Stimulated activated CD8-positive, alpha-beta memory T cell treated with anti-CD3 and anti-CD28 coated beads, Interleukin-4, amount 100 ng/mL, for 24 hours (primary cell): ENCODE measurements around the gene MAP3K7CL.

Experiments
- DNase-seq: peaks from one replicate; pipeline ENCODE4 v3.0.0-alpha.2; 2020; ENCODE audit warnings: low read depth

MAP3K7CL gene

DNA sequence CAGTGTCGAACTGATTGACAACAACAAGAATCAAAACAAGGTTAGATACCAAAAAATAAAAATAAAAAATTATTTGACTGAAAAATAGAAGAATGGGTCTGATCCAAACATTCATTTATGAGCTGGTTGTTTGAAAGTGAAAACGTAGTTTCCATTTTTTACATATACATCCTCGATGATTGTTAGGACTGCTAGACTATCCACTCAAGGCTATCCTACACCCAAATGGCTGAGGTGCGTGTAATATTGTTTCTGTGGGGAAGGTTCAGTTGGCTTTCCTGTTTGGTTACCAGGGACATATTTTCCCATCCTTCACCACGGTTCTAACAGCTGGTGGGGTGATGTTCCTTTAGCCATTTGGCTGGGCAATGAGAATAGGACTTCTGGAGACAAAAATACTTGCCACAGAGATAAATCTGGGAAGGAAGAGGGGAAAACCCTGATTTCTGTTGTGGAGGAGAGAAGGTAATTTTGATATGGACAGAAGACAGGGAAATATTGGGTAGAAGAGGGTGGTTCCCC lies 66.3 kb downstream of the MAP3K7CL start:
- DNase-seq, result no peak

DNA sequence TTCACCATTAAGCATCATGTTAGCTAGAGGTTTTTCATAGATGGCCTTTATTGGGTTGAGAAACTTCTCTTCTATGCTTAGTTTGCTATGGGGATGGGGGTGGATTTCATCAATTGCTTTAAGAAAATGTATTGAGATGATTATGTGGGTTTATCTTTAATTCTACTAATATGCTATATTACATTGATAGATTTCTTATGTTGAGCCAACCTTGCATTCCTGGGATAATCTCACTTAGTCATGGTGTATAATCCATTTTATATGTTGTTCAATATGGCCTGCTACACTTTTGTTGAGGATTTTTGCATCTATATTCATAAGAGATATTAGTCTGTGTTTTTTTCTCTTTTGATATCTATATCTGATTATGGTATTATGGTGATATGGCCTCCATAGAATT lies 70.7 kb downstream of the MAP3K7CL start:
- no peak for DNase-seq

DNA sequence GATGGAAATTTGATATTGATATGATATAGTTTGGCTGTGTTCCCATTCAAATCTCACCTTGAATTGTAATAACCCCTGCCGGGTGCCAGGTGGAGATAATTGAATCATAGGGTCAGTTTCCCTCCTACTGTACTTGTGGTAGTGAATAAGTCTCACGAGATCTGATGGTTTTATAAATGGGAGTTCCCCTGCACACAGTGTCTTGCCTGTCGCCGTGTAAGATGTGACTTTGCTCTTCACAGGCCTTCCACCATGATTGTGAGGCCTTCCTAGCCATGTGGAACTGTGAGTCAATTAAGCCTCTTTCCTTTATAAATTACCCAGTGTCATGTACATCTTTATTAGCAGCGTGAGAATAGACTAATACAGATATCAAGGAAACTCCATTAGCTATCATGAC lies 74.6 kb downstream of the MAP3K7CL start:
- no peak for DNase-seq

DNA sequence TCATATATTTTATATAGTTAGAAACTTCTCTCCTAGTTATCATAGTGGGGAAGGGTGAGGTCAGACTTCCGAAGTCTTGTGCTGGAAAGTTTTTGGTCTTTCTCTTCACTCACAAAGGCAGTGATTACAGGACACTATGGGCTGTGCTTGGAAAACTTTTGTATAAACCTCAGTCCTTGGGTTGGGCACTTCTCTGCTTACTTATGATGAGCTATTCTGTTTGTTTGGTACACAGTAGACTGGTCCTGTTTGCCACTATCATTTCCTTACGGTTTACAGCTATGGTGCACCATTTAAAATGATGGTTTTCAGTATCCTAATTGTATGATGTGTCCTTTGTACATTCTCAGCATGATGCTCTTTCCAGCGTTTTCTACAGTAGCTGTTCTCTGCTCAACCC lies 75.5 kb downstream of the MAP3K7CL start:
- no peak for DNase-seq

DNA sequence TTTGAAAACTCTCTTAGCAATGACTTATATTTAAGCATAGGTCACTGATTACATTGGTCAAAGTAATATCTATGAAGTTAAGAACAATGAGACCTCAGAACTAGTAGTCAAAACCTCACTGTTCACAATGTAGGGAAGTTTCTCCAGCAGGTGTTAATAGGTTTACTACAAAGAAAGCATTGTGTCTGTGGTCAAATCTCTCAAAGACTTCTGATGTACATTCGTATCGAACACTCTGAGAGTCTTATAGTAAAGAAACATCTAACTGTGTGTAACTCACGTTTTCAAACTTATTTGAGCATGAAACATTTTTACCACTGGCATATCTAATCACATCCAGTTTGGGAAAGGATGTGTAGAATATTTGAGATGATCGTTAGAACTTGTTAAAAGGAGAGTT lies 76.0 kb downstream of the MAP3K7CL start:
- DNase-seq, result no peak

DNA sequence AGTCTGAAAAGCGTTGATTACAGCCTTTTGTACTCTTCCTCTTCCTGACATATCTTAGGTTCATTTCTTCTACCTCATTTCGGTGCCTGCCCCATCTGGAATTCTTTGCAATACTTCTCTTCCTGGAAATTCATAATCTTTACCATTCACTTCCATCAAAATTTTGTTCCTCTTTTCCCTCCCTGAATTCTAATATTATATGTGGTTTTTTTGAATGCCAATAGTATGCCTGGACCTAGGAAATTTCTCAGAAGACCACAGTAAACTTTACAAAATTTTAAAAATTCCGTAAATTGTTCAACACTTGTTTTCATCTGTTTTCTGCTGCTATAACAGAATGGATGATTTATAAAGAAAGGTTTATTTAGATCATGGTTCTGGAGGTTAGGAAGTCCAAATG lies 76.8 kb downstream of the MAP3K7CL start:
- no peak for DNase-seq

DNA sequence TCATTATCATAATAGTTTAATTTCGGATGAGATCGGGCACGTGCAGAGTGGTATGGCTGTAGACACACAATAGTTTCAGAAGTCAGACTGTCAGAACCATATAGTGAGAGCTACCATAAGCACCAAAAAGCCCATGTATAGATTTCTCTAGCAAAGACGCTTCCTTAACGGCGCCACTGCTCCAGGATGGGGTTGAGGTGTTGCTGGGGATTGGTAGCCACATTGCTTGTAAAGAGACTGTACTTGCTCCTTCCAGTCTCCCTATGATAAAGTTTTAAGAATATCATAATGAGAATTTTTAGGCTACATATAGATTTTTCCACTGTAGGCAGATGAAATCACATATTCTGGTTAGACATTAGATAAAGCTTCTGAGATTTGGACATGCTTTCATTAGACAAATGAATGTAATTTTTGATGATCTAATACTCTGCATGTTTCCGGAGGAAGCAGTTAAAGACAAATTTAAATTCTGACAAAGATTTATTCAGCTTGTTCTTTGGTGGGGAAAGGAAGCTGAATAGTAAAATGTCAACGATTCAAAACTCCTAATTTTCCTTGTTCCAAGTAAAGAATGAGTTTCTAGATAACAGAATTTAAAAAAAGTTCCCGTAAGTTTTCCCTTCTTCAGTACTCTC lies 77.7 kb downstream of the MAP3K7CL start:
- no peak for DNase-seq

DNA sequence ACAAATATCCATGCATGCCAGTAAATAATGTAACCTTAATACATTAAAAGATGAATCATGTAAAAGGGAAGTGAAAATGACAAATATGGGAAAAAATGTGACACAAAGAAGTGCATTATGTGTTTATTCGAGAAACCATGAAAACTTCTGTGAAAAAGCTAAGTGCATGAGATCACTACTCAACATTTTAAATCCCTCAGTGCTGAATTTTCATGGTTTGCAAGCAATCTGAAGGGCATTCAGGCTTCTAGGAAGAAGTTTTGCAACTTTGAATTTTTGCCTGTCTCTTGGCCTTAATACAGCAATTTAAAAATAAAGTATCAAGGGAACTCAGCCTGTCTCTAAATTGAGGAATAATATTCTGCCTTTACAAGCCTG lies 78.2 kb downstream of the MAP3K7CL start:
- DNase-seq, result no peak

DNA sequence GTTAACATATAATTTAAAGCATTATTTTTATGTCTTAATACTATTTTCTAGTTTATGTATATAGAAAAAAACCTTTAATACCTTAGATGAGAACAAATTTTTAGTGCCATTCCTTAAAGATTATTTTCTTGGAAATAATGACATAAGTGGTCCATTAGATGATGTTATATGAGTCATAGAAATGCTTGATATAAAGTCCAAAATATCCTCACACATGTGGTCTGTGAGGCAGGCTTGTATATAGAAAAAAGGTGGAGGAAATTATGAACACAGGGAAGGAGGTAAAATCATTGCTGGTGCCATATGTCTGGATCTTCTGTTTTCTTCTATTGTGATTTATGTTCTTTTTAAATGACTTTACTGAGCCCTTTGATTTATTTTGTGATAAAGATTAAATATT lies 79.3 kb downstream of the MAP3K7CL start:
- no peak for DNase-seq

DNA sequence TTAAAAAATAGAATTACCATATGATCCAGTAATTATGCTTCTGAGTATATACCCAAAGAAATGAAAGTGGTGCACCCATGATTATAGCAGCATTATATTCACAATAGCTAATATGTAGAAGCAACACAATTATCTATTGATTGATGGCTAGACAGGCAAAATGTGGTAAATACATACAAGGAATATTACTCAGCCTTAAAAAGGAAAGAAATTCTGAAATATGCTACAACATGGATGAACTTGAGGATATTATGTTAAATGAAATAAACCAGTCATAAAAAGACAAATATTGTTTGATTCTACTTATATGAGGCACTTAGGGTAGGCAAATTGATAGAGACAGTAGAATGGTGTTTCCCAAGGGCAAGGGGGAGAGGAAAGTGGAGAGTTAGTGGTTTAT lies 80.8 kb downstream of the MAP3K7CL start:
- DNase-seq, result no peak

DNA sequence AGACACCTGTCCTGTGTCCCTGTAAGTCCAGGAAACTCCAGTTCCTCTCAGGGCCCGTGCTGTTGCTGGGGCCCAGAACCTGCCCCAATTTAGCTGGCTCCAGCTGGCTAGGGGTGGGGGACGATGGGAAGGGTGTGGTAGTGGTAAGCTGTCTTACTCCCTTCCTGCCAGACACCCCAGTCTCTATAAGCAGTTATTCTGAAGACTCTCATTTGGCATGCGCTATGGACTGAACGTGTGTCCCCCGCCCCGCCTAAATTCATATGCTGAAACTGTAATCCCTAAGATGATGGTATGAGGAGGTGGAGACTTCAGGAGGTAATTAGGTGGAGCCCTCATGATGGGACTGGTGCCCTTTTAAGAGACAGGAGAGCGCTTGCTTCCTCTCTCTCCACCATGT lies 82.0 kb downstream of the MAP3K7CL start:
- DNase-seq, result no peak

DNA sequence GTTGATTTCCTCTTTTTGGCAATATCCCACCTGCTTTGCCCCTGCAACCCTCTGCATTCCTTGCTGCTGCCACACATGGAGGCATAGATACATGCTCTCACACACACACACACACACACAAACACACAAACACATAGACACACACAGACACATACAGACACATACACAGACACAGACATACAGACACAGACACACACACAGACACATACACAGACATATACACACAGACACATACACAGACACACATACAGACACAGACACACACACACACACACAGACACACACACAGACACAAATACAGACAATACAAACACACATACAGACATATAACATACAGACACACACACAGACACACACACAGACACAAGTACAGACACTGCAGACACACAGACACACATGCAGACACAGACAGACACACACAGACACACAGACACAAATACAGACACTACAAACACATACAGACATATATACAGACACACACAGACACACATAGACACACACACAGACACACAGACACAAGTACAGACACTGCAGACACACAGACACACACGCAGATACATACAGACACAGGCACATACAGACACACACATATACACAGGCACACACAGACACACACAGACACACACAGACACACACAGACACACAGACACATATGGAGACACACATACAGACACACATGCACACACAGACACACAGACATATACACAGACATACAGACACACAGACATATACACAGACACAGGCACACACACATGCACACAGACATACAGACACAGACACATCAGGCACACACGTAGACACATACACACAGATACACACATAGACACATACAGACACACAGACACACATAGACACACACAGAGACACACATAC lies 83.3 kb downstream of the MAP3K7CL start:
- no peak for DNase-seq

DNA sequence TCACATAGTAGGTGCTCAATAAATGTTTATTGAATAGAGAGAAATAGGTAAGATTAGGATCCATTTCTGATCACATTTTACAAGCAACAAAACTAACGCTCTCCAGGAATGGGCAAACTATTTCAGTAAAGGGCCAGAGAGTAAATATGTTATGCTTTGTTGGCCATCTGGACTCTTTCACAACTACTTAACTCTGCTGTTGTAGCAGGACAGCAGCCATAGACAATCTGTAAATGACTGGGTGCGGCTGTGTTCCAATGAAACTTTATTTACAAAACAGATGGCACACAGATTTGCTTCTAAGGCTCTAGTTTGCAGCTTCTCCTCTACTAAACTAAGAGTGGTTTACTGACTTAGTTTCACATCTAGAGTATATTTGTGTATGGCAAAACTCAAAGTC lies 85.3 kb downstream of the MAP3K7CL start:
- no peak for DNase-seq

DNA sequence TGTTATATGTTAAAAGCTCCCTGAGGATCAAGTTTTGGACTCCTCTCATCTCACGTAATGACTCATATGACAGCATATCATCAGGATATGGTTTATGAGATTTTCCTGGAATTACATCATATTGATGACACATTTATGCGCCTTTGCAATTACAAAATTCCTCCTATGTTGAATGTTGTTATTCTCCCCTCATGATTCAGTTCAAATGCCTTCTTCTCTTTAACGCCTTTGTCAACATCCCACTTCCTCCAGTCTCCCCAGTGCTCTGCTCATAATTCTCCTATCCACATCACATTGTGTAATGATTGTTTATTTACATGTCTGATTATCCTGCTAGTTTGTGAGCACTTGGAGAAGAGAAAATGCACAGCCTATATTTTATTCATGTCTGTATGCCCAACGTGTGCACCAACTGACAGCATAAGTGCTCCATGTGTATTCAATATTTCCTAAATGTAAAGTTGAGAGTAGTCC lies 87.4 kb downstream of the MAP3K7CL start:
- DNase-seq, result no peak

DNA sequence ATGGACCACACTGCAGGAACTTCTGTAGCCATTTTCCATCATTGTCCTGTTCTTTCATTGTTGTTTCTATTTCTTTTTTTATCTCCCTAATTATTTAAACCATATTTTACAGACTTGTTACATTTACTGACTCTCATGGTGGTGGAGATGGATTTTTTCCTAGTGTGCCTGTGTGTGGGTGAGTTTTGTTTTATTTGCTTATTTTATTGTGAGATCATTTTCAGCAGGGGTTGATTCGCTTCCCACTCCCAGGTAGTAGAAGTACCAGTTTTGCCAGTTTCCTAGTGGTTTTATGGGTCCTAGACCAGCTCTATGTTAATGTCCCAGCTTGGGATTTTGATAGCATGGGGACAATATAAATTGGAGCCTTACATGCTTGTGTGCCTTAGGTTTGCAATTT lies 88.3 kb downstream of the MAP3K7CL start:
- DNase-seq, result no peak

DNA sequence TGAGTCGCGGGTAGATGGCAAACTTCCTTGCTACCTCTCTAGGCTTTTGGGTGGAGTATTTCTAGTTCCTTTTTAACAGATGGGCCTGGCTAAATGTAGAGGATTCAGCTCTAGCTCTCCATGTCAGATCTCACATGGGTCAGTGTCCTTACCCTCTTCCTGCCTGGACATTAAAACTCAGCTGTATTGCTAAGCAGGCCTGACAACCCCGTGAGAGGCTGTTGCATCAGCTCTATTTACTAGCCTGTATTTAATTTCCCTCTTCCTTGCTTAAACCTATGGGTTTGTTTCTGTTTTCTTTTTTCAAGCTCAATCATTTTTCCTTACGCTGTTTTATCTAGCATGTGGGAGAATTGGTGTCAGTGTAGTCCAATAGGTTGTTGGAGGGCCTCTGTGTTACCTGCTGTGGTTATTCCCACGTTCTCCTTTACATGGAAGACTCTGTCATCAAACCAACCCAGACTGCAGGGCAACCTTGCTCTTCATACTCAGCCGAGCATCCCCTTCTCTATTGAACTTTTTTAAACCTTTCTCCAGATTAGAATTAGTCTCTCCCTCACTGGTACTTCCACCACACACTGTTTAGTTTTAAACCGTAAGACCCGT lies 88.8 kb downstream of the MAP3K7CL start:
- DNase-seq, result no peak

DNA sequence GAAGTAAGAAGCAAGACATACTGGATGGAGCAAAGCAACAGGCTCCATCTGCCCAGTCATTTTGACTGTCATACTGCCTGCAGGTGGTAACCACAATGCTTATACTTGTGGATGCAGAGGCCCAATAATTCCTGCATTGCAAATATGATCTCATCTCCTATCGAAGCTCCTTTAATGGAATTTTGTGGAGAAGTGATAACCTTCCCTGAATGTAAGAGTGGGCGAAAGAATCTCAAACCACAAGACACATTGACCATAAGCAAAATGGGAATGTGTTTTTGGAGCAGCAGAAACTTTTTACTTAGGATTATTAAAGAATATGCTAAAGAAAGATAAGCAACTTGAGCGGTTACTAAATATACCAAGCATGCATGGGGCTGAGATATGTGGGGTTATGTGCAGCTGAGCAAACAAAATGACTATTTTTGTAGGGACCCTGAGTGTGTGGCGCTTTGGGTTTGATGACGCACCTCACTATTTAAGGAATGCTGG lies 90.9 kb downstream of the MAP3K7CL start:
- no peak for DNase-seq

DNA sequence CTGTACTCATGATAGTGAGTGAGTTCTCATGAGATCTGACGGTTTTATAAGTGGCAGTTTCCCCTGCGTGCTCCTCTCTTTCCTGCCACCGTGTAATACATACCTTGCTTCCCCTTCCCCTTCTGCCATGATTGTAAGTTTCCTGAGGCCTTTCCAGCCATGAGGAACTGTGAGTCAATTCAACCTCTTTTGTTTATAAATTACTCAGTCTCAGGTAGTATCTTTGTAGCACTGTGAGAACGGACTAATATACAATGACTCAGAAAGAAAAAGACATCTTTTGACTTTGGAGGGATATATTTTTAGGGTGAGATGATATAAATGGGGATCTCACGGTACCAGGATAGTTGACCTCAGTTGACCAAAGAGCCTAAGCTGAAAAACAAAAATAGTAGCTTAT lies 93.6 kb downstream of the MAP3K7CL start:
- no peak for DNase-seq
